ENCODE results near the gene CPNE1.

Gene CPNE1

GRCh38 chr20:35592339-35592974 lies 72.2 kb downstream of the CPNE1 start:
- TF ChIP-seq CTCF (IDR thresholded peaks at IDR 0.05) = no peak

GRCh38 chr20:35588397-35588796 lies 76.3 kb downstream of the CPNE1 start:
- Histone ChIP-seq H3K36me3 (no peaks in the 10 kb centered on the region), H3K27ac (no peak overlapping the region), H3K9me3 (no peaks in the 10 kb centered on the region), H3K27me3 (no peaks in the 10 kb centered on the region), H3K4me1 (ENCODE audit: control insufficient read depth in 1 of 2, insufficient read depth in 1 of 2, low read depth in 1 of 2, low read length in 1 of 2) (no peaks in the 10 kb centered on the region), H3K4me3 (ENCODE audit: low read depth in 1 of 2, low read length in 1 of 2) (no peak overlapping the region)
- TF ChIP-seq CTCF (IDR thresholded peaks at IDR 0.05) = no peak

More at GRCh38 chr20:35592339-35592974, 72.2 kb downstream of the CPNE1 start:
- H3K36me3 ChIP-seq = no peaks in the 10 kb centered on the region
- no peak overlapping the region for H3K27ac ChIP-seq
- H3K27me3 ChIP-seq = peaks cover 6% of the 10 kb centered on the region
- no peaks in the 10 kb centered on the region for H3K9me3 ChIP-seq
- H3K4me3 ChIP-seq (ENCODE audit: low read depth in 1 of 2, low read length in 1 of 2) = no peak overlapping the region
- H3K4me1 ChIP-seq (ENCODE audit: control insufficient read depth in 1 of 2, insufficient read depth in 1 of 2, low read depth in 1 of 2, low read length in 1 of 2) = no peaks in the 10 kb centered on the region

GRCh38 chr20:35587436-35587835 lies 77.3 kb downstream of the CPNE1 start:
- Histone ChIP-seq H3K36me3 (no peaks in the 10 kb centered on the region), H3K4me1 (ENCODE audit: control insufficient read depth in 1 of 2, insufficient read depth in 1 of 2, low read depth in 1 of 2, low read length in 1 of 2) (no peaks in the 10 kb centered on the region), H3K4me3 (ENCODE audit: low read depth in 1 of 2, low read length in 1 of 2) (no peak overlapping the region), H3K9me3 (no peaks in the 10 kb centered on the region), H3K27me3 (no peaks in the 10 kb centered on the region), H3K27ac (no peak overlapping the region)
- no peak for TF ChIP-seq CTCF (IDR thresholded peaks at IDR 0.05)

- Histone ChIP-seq H3K4me1 (ENCODE audit: control insufficient read depth in 1 of 2, insufficient read depth in 1 of 2, low read depth in 1 of 2, low read length in 1 of 2) (no peaks in the 10 kb centered on the region), H3K9me3 (no peaks in the 10 kb centered on the region)
Observed at GRCh38 chr20:35586751-35587425, 77.8 kb downstream of the CPNE1 start.

More at GRCh38 chr20:35586751-35587425, 77.8 kb downstream of the CPNE1 start:
- no peaks in the 10 kb centered on the region for H3K27me3 ChIP-seq
- TF ChIP-seq CTCF (IDR thresholded peaks at IDR 0.05) = no peak
- H3K36me3 ChIP-seq = no peaks in the 10 kb centered on the region
- no peak overlapping the region for H3K27ac ChIP-seq
- H3K4me3 ChIP-seq (ENCODE audit: low read depth in 1 of 2, low read length in 1 of 2) = no peak overlapping the region
